Mammary epithelial cell (primary cell): ENCODE measurements around the gene TAL2.

Experiments
- CTCF ChIP-seq, 2 donors: IDR thresholded peaks in 1 of 2; conservative IDR thresholded peaks in 1 of 2; 2 replicates each; pipeline ENCODE4 v1.5.1; 2011 to 2012; ENCODE audit warnings: inconsistent platforms in 2 of 2, low read length in 2 of 2, mild to moderate bottlenecking in 2 of 2, control low read depth in 1 of 2, low read depth in 1 of 2; ENCODE audit not compliant: insufficient read depth in 1 of 2; ENCODE audit errors: extremely low read depth in 1 of 2
- EZH2 ChIP-seq: IDR thresholded peaks from 2 replicates; pipeline ENCODE4 v1.6.1; 2012; ENCODE audit warnings: low read length, inconsistent platforms, borderline replicate concordance

- no peak for TF ChIP-seq CTCF (conservative IDR thresholded peaks at IDR 0.05 in 1 of 2, IDR thresholded peaks at IDR 0.05 in 1 of 2; ENCODE audit: extremely low read depth in 1 of 2, insufficient read depth in 1 of 2, low read depth in 1 of 2, low read length in 2 of 2)
- no peak for TF ChIP-seq EZH2
Measured at GRCh38 chr9:105647595-105648349, 14.5 kb upstream of the TAL2 start.
